ENCODE measurements around the gene ADIPOR2. TPM values are rescaled to one million over a fixed set of nuclear protein-coding genes. Genes with fewer than 3 reads are reported as not detected.
A peak's percentile ranks its signal among the peaks of the same experiment; 100 is the strongest.

Gene ADIPOR2
- total RNA-seq, 1 experiment from 2014 or later, result 45.3 TPM

GRCh38 chr12:1706632-1706980 lies 15.7 kb downstream of the ADIPOR2 start:
- no peaks in the 10 kb centered on the region for H3K9me3 ChIP-seq (ENCODE audit: control insufficient read depth, low read depth, low read length)
- H3K4me1 Mint-ChIP-seq, result peaks cover 3 to 15% of the 10 kb centered on the region in 2 experiments; a peak in 3 of 4 replicates
- no peak overlapping the region for H4K8ac ChIP-seq (replicated peaks; ENCODE audit: insufficient read length, low read depth, low read length)
- no peak overlapping the region for H2AFZ ChIP-seq (ENCODE audit: low read length)
- H3K56ac ChIP-seq (ENCODE audit: insufficient read length, low read depth, low read length), result no peak overlapping the region
- no peaks in the 10 kb centered on the region for H4K20me1 ChIP-seq (ENCODE audit: control insufficient read depth, insufficient read depth, insufficient read length)
- H3K18ac ChIP-seq (ENCODE audit: insufficient read length, low read depth, low read length), result no peak overlapping the region
- H2AK5ac ChIP-seq (ENCODE audit: insufficient read length, low read length), result no peak overlapping the region
- no peak overlapping the region for H2BK120ac ChIP-seq (ENCODE audit: low read depth, low read length, poor library complexity, severe bottlenecking)
- H2BK20ac ChIP-seq (ENCODE audit: low read depth, low read length, poor library complexity, severe bottlenecking), result no peak overlapping the region
- no peak overlapping the region for H3T11ph ChIP-seq (ENCODE audit: low read length)
- peak overlapping the region in 1 of 3 experiments; percentile 50; a peak in 1 of 7 replicates for H3K27ac Mint-ChIP-seq
- no peaks in the 10 kb centered on the region for H3K27me3 ChIP-seq (ENCODE audit: insufficient read depth, low read length)
- H3K4me3 Mint-ChIP-seq, result no peak overlapping the region
- no peak overlapping the region for H4K5ac ChIP-seq (ENCODE audit: insufficient read length, low read depth, low read length)
- H3K27me3 Mint-ChIP-seq (ENCODE audit: low read depth), result no peaks in the 10 kb centered on the region
- no peak overlapping the region for H3K9ac ChIP-seq (ENCODE audit: extremely low read depth, insufficient read length, low read length)
- H2BK15ac ChIP-seq (ENCODE audit: low read depth, low read length), result no peak overlapping the region
- no peak overlapping the region for H3K23ac ChIP-seq (ENCODE audit: insufficient read length, low read depth, low read length)
- no peak overlapping the region for H3K4me2 ChIP-seq (ENCODE audit: insufficient read depth, insufficient read length, low read length)
- H3K79me1 ChIP-seq (ENCODE audit: insufficient read depth, low read depth, low read length, poor library complexity, severe bottlenecking), result peaks cover 5% of the 10 kb centered on the region
- H3K4me1 ChIP-seq (ENCODE audit: insufficient read depth, low read length), result no peaks in the 10 kb centered on the region
- no peak overlapping the region for H3K4ac ChIP-seq (ENCODE audit: low read depth, low read length)
- TF ChIP-seq, protein P1, sequence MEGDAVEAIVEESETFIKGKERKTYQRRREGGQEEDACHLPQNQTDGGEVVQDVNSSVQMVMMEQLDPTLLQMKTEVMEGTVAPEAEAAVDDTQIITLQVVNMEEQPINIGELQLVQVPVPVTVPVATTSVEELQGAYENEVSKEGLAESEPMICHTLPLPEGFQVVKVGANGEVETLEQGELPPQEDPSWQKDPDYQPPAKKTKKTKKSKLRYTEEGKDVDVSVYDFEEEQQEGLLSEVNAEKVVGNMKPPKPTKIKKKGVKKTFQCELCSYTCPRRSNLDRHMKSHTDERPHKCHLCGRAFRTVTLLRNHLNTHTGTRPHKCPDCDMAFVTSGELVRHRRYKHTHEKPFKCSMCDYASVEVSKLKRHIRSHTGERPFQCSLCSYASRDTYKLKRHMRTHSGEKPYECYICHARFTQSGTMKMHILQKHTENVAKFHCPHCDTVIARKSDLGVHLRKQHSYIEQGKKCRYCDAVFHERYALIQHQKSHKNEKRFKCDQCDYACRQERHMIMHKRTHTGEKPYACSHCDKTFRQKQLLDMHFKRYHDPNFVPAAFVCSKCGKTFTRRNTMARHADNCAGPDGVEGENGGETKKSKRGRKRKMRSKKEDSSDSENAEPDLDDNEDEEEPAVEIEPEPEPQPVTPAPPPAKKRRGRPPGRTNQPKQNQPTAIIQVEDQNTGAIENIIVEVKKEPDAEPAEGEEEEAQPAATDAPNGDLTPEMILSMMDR (conservative IDR thresholded peaks at IDR 0.05), result no peak
- no peak overlapping the region for H3K27ac ChIP-seq (ENCODE audit: insufficient read length, low read depth, low read length)
- no peak for DNase-seq
- no CpG with 5 or more reads among the region's 1 CpG for WGBS (ENCODE audit: extremely low coverage, insufficient read length, low lambda C conversion rate)
- H2BK12ac ChIP-seq (ENCODE audit: insufficient read length, low read depth, low read length), result no peak overlapping the region
- no peaks in the 10 kb centered on the region for H3K23me2 ChIP-seq (ENCODE audit: insufficient read length, low read depth, low read length, poor library complexity, severe bottlenecking)
- peaks cover 0 to 5% of the 10 kb centered on the region in 2 experiments; a peak in 2 of 5 replicates for H3K9me3 Mint-ChIP-seq
- no peak overlapping the region for H2BK5ac ChIP-seq (ENCODE audit: insufficient read length, low read length)
- no peak overlapping the region for H3K14ac ChIP-seq (ENCODE audit: insufficient read depth, low read length)
- H4K91ac ChIP-seq (ENCODE audit: insufficient read length, low read depth, low read length), result no peak overlapping the region
- H3K36me3 Mint-ChIP-seq (ENCODE audit: insufficient read depth in 1 of 3, low read depth in 3 of 3), result peaks cover 4 to 16% (median 9%) of the 10 kb centered on the region in 3 experiments; a peak in 6 of 7 replicates
- H3K79me2 ChIP-seq (ENCODE audit: insufficient read depth, low read length), result peaks cover 20% of the 10 kb centered on the region; the same call in 1 of the 2 replicates
